ENCODE data around the gene TTC27. TPM values are rescaled to one million over a fixed set of nuclear protein-coding genes. Genes with fewer than 3 reads are reported as not detected.
"Not testable (repeated sequence)": the region's sequence is repeated elsewhere in the genome, so short reads cannot be mapped to it uniquely, and the experiment has no call there.

The TTC27 gene
- total and polyA plus RNA-seq, 2 of the 13 experiments (the other 11 are each of a cell fraction or from before 2014, with no cell fraction given): 26.7 to 44.7 TPM

- TF ChIP-seq ZNF546 (CRISPR knock-in tag; conservative IDR thresholded peaks at IDR 0.05): no peak
- TF ChIP-seq KAT7 (CRISPR knock-in tag; IDR thresholded peaks at IDR 0.05; ENCODE audit: borderline replicate concordance): no peak
- no peak for TF ChIP-seq ZNF432 (CRISPR knock-in tag; IDR thresholded peaks at IDR 0.05; ENCODE audit: borderline replicate concordance)
- TF ChIP-seq CEBPB (IDR thresholded peaks at IDR 0.05; ENCODE audit: borderline replicate concordance, low read depth, low read length): no peak
- TF ChIP-seq ELK4 (CRISPR knock-in tag; IDR thresholded peaks at IDR 0.05; ENCODE audit: borderline replicate concordance): no peak
- no peak for TF ChIP-seq SIN3B (IDR thresholded peaks at IDR 0.05; ENCODE audit: low read length)
- no peak for TF ChIP-seq FOXK1 (CRISPR knock-in tag; IDR thresholded peaks at IDR 0.05; ENCODE audit: borderline replicate concordance, low read depth)
- TF ChIP-seq KAT8 (CRISPR knock-in tag; IDR thresholded peaks at IDR 0.05): no peak
- no peak for TF ChIP-seq PLRG1 (conservative IDR thresholded peaks at IDR 0.05)
- no peak for TF ChIP-seq TARDBP (CRISPR knock-in tag; IDR thresholded peaks at IDR 0.05)
- no peak for TF ChIP-seq ZNF138 (CRISPR knock-in tag; IDR thresholded peaks at IDR 0.05; ENCODE audit: low read depth)
- no peak for TF ChIP-seq FOXM1 (CRISPR knock-in tag; IDR thresholded peaks at IDR 0.05)
Measured at GRCh38 chr2:32632089-32632488, 4.2 kb downstream of the TTC27 start (continued).

GRCh38 chr2:32633040-32633439, 5.2 kb downstream of the TTC27 start:
- no peak for ATAC-seq
- TF ChIP-seq CEBPG (CRISPR knock-in tag; IDR thresholded peaks at IDR 0.05): no peak
- TF ChIP-seq SNAPC5 (CRISPR knock-in tag; IDR thresholded peaks at IDR 0.05; ENCODE audit: borderline replicate concordance): no peak
- TF ChIP-seq ZNF572 (CRISPR knock-in tag; IDR thresholded peaks at IDR 0.05): no peak
- H3K4me2 ChIP-seq (ENCODE audit: low read depth, low read length): no peak overlapping the region
- H3K27ac ChIP-seq (ENCODE audit: extremely low read length, insufficient read depth, low read length): no peak overlapping the region
- H3K36me3 ChIP-seq (replicated peaks in 1 of 2; ENCODE audit: control insufficient read depth in 1 of 2, insufficient read depth in 2 of 2, low read length in 2 of 2): peaks cover 4 to 47% of the 10 kb centered on the region in 2 experiments
- H3K9me3 ChIP-seq (ENCODE audit: low read length): no peaks in the 10 kb centered on the region
- intact Hi-C loops (cut with micrococcal nuclease; ENCODE audit: unreplicated experiment): no loop called here
- ChIA-PET POLR2A (no interaction called here), CTCF (ENCODE audit: low intra/inter-chr PET ratio, low total read pairs) (no interaction called here)
- BruUV-seq (replicated peaks): no TSS peak
- H3K4me3 ChIP-seq (replicated peaks in 1 of 3; ENCODE audit: insufficient read depth in 1 of 3, low read depth in 2 of 3, low read length in 3 of 3): no peak overlapping the region
- peaks cover 7% of the 10 kb centered on the region for H3K79me2 ChIP-seq (ENCODE audit: insufficient read depth, low read length)
- H4K20me1 ChIP-seq (ENCODE audit: insufficient read depth, low read length): no peaks in the 10 kb centered on the region
- in situ Hi-C loops (cut with HindIII; ENCODE audit: extremely low pct_ligation_motif_present, low pct_unique_long_range_greater_than_20kb): no loop called here
- WGBS (ENCODE audit: low lambda C conversion rate): 94% methylated on average over 3 of the region's 3 CpGs
- peaks cover 0 to 4% of the 10 kb centered on the region in 2 experiments; a peak in 1 of 5 replicates for H3K27me3 ChIP-seq (ENCODE audit: control insufficient read depth in 1 of 2, insufficient read depth in 2 of 2, low read length in 2 of 2)
- H3K4me1 ChIP-seq (ENCODE audit: insufficient read depth, low read length): peaks cover 19% of the 10 kb centered on the region
- no peak overlapping the region for H3K9ac ChIP-seq (ENCODE audit: insufficient read depth, low read depth, low read length)
- FAIRE-seq: no peak
- DNase-seq (ENCODE audit: low spot score): no peak
- no peak overlapping the region for H2AFZ ChIP-seq (ENCODE audit: low read length)

GRCh38 chr2:32638548-32638947, 10.7 kb downstream of the TTC27 start:
- H3K27me3 ChIP-seq (ENCODE audit: control insufficient read depth in 1 of 2, insufficient read depth in 2 of 2, low read length in 2 of 2); H3K4me2 ChIP-seq (ENCODE audit: low read depth, low read length); H3K9ac ChIP-seq (ENCODE audit: insufficient read depth, low read depth, low read length); FAIRE-seq; H4K20me1 ChIP-seq (ENCODE audit: insufficient read depth, low read length); BruUV-seq (replicated peaks); H3K4me3 ChIP-seq (replicated peaks in 1 of 3; ENCODE audit: insufficient read depth in 1 of 3, low read depth in 2 of 3, low read length in 3 of 3); DNase-seq (ENCODE audit: low spot score); POLR2A ChIA-PET; H3K4me1 ChIP-seq (ENCODE audit: insufficient read depth, low read length); in situ Hi-C loops (cut with HindIII; ENCODE audit: extremely low pct_ligation_motif_present, low pct_unique_long_range_greater_than_20kb); ATAC-seq; H3K27ac ChIP-seq (ENCODE audit: extremely low read length, insufficient read depth, low read length); H3K9me3 ChIP-seq (ENCODE audit: low read length); H2AFZ ChIP-seq (ENCODE audit: low read length); H3K79me2 ChIP-seq (ENCODE audit: insufficient read depth, low read length); intact Hi-C loops (cut with micrococcal nuclease; ENCODE audit: unreplicated experiment); CTCF ChIA-PET (ENCODE audit: low intra/inter-chr PET ratio, low total read pairs): not testable (repeated sequence)
- H3K36me3 ChIP-seq (replicated peaks in 1 of 2; ENCODE audit: control insufficient read depth in 1 of 2, insufficient read depth in 2 of 2, low read length in 2 of 2): peaks cover 12 to 74% of the 10 kb centered on the region in 2 experiments
- 95% methylated on average over 5 of the region's 5 CpGs for WGBS (ENCODE audit: low lambda C conversion rate)

Measured in HepG2 (cell line).